Suppressor macrophage treated with lipopolysaccharide for 4 hours (primary cell): ENCODE measurements around the gene POLR1A.

Experiments used
- DNase-seq: peaks from one replicate; pipeline ENCODE4 v3.0.0-alpha.2; 2020

The POLR1A gene

GRCh38 chr2:86105252-86105968, at the start of gene POLR1A:
Gene POLR1A, minus strand, starts transcription at chr2:86105886. Its CDS starts 110 bp downstream, at chr2:86105776.
- DNase-seq, result peak; percentile 90

- DNase-seq, result no peak
Measured at GRCh38 chr2:86150502-86150901, 44.8 kb upstream of the POLR1A start.

- no peak for DNase-seq
Measured at GRCh38 chr2:86147793-86148192, 42.1 kb upstream of the POLR1A start.

GRCh38 chr2:86143926-86144685, 38.4 kb upstream of the POLR1A start:
- no peak for DNase-seq

- DNase-seq, result peak; percentile 60
Measured at GRCh38 chr2:86143307-86143706, 37.6 kb upstream of the POLR1A start.

- DNase-seq, result peak; percentile 13
Measured at GRCh38 chr2:86142436-86143257, 37.0 kb upstream of the POLR1A start.

GRCh38 chr2:86140969-86141392, 35.3 kb upstream of the POLR1A start:
- DNase-seq, result no peak

GRCh38 chr2:86139981-86140380, 34.3 kb upstream of the POLR1A start:
- DNase-seq, result no peak

GRCh38 chr2:86138736-86139625, 33.3 kb upstream of the POLR1A start:
- DNase-seq, result no peak

GRCh38 chr2:86136141-86136540, 30.5 kb upstream of the POLR1A start:
- DNase-seq, result no peak

- no peak for DNase-seq
Measured at GRCh38 chr2:86135653-86136052, 30.0 kb upstream of the POLR1A start.

GRCh38 chr2:86134709-86135108, 29.0 kb upstream of the POLR1A start:
- no peak for DNase-seq

- DNase-seq, result no peak
Measured at GRCh38 chr2:86124683-86125082, 19.0 kb upstream of the POLR1A start.

GRCh38 chr2:86123328-86123925, 17.7 kb upstream of the POLR1A start:
- DNase-seq, result peak; percentile 32

- no peak for DNase-seq
Measured at GRCh38 chr2:86118130-86118529, 12.4 kb upstream of the POLR1A start.

GRCh38 chr2:86107031-86107430, 1.3 kb upstream of the POLR1A start:
- no peak for DNase-seq

- peak; percentile 97 for DNase-seq
Measured at GRCh38 chr2:86105969-86106945, 571 bp upstream of the POLR1A start, which contains the start of gene PTCD3. Gene PTCD3, plus strand, starts transcription at chr2:86106235. Its CDS starts 13 bp downstream, at chr2:86106248.

- DNase-seq, result no peak
Measured at GRCh38 chr2:86102157-86102556, 3.5 kb downstream of the POLR1A start.

GRCh38 chr2:86097913-86098312, 7.8 kb downstream of the POLR1A start:
- no peak for DNase-seq

GRCh38 chr2:86097114-86097896, 8.4 kb downstream of the POLR1A start:
- no peak for DNase-seq
